SK-N-SH treated with all-trans-retinoic acid at 6 μM for 48 hours (cell line): ENCODE measurements around the gene CRYAB.

ENCODE experiments used
- ARNTL ChIP-seq: fragments of 450-650 bp; formaldehyde crosslinking; IDR thresholded peaks from 2 replicates; pipeline ENCODE4 v1.5.0; 2020; ENCODE audit warnings: low read depth, mild to moderate bottlenecking, moderate library complexity, borderline replicate concordance
- CREB5 ChIP-seq: fragments of 250-450 bp; sonication (Bioruptor Pico); IDR thresholded peaks from 2 replicates; pipeline ENCODE4 v1.5.1; 2020; ENCODE audit warnings: low read depth, mild to moderate bottlenecking, moderate library complexity
- CSDC2 ChIP-seq: fragments of 250-450 bp; sonication (Bioruptor Pico); IDR thresholded peaks from 2 replicates; pipeline ENCODE4 v1.5.0; 2020; ENCODE audit warnings: mild to moderate bottlenecking, moderate library complexity
- GLIS3 ChIP-seq: fragments of 250-450 bp; sonication (Bioruptor Pico); IDR thresholded peaks from 2 replicates; pipeline ENCODE4 v1.5.0; 2020; ENCODE audit warnings: mild to moderate bottlenecking, moderate library complexity
- OSR1 ChIP-seq: fragments of 250-450 bp; sonication (Bioruptor Pico); IDR thresholded peaks from 2 replicates; pipeline ENCODE4 v1.8.0; 2022; ENCODE audit warnings: moderate library complexity, mild to moderate bottlenecking, inconsistent platforms
- PPARA ChIP-seq: fragments of 250-450 bp; sonication (Bioruptor Pico); IDR thresholded peaks from 2 replicates; pipeline ENCODE4 v1.5.0; 2020; ENCODE audit warnings: mild to moderate bottlenecking, borderline replicate concordance
- SNAI2 ChIP-seq: fragments of 250-450 bp; sonication (Bioruptor Pico); IDR thresholded peaks from 2 replicates; pipeline ENCODE4 v1.5.0; 2020; ENCODE audit warnings: mild to moderate bottlenecking, moderate library complexity
- TCF4 ChIP-seq: fragments of 250-450 bp; sonication (Bioruptor Pico); IDR thresholded peaks from 2 replicates; pipeline ENCODE4 v1.8.0; 2021; ENCODE audit warnings: mild to moderate bottlenecking, moderate library complexity, borderline replicate concordance
- ZFP3 ChIP-seq: fragments of 250-450 bp; sonication (Bioruptor Pico); IDR thresholded peaks from 2 replicates; pipeline ENCODE4 v1.5.0; 2020; ENCODE audit warnings: mild to moderate bottlenecking, moderate library complexity
- ZFP30 ChIP-seq: fragments of 450-650 bp; formaldehyde crosslinking; IDR thresholded peaks from 2 replicates; pipeline ENCODE4 v1.5.0; 2022; ENCODE audit warnings: mild to moderate bottlenecking, moderate library complexity
- ZNF565 ChIP-seq: fragments of 450-650 bp; formaldehyde crosslinking; conservative IDR thresholded peaks from 2 replicates; pipeline ENCODE4 v1.5.0; 2020; ENCODE audit warnings: low read depth, mild to moderate bottlenecking, moderate library complexity
- ZNF70 ChIP-seq: fragments of 450-650 bp; formaldehyde crosslinking; IDR thresholded peaks from 2 replicates; pipeline ENCODE4 v1.5.0; 2020; ENCODE audit warnings: mild to moderate bottlenecking, moderate library complexity
- TF ChIP-seq, protein P1 (sequence below): fragments of 250-450 bp; sonication (Bioruptor Pico); IDR thresholded peaks from 2 replicates; pipeline ENCODE4 v1.8.0; 2020; ENCODE audit warnings: mild to moderate bottlenecking, moderate library complexity, borderline replicate concordance

DNA sequence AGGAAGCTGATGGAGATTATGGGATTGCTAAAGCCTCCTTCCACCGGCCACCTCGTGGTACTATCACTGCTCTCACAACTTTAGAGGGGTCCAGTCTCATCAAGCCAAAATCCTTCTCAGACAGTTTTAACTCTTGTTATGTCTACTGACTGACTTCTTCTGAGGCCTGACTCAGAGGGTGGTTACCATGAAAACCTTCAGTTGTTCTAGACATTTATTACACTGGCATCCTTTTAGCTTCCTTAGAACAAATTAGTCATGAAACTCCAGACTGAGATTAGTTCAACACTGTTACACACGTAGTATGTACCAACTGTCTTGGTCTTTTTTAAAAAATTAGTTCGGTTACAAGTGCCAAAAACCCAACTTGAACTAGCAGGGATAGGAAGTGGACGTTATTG lies 33.1 kb upstream of the CRYAB start:
- no peak for TF ChIP-seq TCF4 (CRISPR knock-in tag)
- TF ChIP-seq, protein P1, sequence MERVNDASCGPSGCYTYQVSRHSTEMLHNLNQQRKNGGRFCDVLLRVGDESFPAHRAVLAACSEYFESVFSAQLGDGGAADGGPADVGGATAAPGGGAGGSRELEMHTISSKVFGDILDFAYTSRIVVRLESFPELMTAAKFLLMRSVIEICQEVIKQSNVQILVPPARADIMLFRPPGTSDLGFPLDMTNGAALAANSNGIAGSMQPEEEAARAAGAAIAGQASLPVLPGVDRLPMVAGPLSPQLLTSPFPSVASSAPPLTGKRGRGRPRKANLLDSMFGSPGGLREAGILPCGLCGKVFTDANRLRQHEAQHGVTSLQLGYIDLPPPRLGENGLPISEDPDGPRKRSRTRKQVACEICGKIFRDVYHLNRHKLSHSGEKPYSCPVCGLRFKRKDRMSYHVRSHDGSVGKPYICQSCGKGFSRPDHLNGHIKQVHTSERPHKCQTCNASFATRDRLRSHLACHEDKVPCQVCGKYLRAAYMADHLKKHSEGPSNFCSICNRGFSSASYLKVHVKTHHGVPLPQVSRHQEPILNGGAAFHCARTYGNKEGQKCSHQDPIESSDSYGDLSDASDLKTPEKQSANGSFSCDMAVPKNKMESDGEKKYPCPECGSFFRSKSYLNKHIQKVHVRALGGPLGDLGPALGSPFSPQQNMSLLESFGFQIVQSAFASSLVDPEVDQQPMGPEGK = no peak
- no peak for TF ChIP-seq ZFP3 (CRISPR knock-in tag)
- no peak for TF ChIP-seq CREB5 (CRISPR knock-in tag)
- no peak for TF ChIP-seq SNAI2 (CRISPR knock-in tag)
- TF ChIP-seq PPARA (CRISPR knock-in tag) = no peak
- TF ChIP-seq ZFP30 (CRISPR knock-in tag) = no peak
- no peak for TF ChIP-seq CSDC2 (CRISPR knock-in tag)
- no peak for TF ChIP-seq OSR1
- TF ChIP-seq ARNTL (CRISPR knock-in tag) = no peak
- no peak for TF ChIP-seq ZNF565
- TF ChIP-seq ZNF70 (CRISPR knock-in tag) = no peak
- TF ChIP-seq GLIS3 (CRISPR knock-in tag) = no peak
